Epithelial cell of prostate (primary cell): Measurements from ENCODE around the gene TP53INP2.
"Not testable (repeated sequence)": the region's sequence is repeated elsewhere in the genome, so short reads cannot be mapped to it uniquely, and the experiment has no call there.

Experiments used
- DNase-seq: peaks from one replicate; pipeline ENCODE4 v3.0.0-alpha.2; 2011; ENCODE audit warnings: low read depth, low spot score
- H3K27ac ChIP-seq: fragments of 450-650 bp; 2 replicates; pipeline ENCODE4 v1.5.1; 2017; ENCODE audit warnings: mild to moderate bottlenecking

TP53INP2 gene

GRCh38 chr20:34719242-34720017, 15.3 kb downstream of the TP53INP2 start:
- H3K27ac ChIP-seq, DNase-seq: not testable (repeated sequence)

DNA sequence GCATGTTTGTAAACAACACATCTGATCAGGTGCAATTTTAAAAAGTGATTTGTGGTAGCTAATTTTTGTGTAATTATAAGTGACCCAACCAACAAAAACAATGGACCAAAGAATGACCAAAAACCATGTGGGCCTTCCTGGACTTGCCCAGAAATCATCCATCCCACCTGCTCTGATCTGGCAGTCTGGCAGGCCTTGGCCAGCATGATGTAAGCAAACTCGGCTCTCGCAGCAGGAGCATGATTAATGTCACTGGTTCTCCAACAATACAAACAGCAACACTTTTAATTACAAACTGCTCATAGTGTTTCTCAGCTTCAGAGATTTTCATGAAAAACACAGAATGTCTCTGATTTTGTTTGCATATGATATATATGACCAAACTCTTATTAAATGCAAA, 16.1 kb downstream of the TP53INP2 start:
- DNase-seq: no peak
- H3K27ac ChIP-seq: no peak overlapping the region

DNA sequence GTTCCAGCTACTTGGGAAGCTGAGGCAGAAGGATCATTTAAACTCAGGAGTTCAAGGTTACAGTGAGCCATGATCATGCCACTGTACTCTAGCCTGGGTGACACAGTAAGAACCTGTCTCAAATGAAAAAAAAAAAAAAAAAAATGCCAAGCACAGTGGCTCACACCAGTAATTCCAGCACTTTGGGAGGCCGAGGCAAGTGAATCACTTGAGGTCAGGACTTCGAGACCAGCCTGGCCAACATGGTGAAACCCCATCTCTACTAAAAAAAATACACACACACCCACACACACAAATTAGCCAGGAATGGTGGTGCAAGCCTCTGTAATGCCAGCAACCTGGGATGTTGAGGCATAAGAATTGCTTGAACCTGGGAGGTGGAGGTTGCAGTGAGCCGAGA, 18.4 kb downstream of the TP53INP2 start:
- DNase-seq, H3K27ac ChIP-seq: not testable (repeated sequence)

DNA sequence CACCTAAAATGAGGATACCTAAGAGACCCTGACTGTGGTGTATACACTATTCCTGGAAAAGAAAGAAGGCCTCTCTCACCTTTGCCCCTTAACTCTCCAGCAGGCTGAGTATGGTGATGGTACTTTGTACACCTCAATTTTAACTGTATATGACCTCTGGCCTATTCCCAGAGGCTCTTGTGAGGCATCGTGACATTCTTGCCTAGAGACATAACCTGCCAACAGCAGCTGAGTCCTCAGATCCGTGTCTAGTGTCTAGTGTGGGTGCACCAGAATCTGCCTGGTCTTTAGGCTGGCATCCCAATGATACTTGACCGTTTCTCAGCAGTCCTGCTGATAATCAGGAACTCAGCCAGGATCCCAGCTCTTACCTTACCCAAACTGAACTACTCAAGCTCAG, 20.0 kb downstream of the TP53INP2 start:
- H3K27ac ChIP-seq: no peak overlapping the region
- no peak for DNase-seq

DNA sequence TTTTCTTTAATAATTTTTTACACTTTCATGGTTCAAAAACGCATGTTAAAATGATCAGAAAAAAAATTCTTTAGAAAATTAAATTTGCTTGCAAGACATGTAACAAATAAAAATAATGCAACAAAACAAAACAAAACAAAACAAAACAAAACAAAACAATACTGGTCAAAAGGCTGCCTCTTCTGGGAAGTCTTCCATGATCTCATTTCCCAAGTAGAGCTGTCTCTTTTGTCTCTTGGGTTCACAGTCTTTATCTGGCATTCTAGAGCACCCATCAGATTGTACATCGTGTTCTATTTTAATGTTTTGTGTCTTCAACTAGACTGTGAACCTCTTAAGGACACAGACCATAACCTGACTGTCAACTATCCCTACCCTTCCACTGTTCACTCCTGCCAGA, 25.3 kb downstream of the TP53INP2 start:
- H3K27ac ChIP-seq: no peak overlapping the region
- no peak for DNase-seq

DNA sequence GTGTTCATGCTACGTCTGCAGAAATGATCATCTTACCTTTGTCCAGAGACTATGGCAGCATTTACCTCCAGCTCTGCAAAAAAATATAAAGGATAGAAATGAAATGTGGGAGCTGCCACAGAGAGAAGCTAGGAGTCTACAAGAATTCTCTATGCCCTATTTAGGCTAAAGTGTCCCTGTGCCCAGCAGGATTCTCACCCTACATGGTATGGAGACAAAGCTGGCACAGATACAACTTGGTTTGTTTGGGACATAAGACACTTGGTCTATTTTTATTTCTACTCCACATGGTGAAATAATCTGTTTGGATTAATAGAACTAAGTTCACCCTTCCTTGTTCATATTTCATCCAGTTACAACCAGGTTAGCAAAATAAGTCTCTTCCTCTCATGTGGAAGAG, 28.4 kb downstream of the TP53INP2 start:
- DNase-seq: no peak
- no peak overlapping the region for H3K27ac ChIP-seq

GRCh38 chr20:34736106-34736735, 32.1 kb downstream of the TP53INP2 start:
- no peak for DNase-seq
- H3K27ac ChIP-seq: no peak overlapping the region

- no peak overlapping the region for H3K27ac ChIP-seq
- DNase-seq: no peak
Observed at GRCh38 chr20:34743039-34743438, 38.9 kb downstream of the TP53INP2 start.

- no peak for DNase-seq
Observed at GRCh38 chr20:34744340-34744739, 40.2 kb downstream of the TP53INP2 start.

GRCh38 chr20:34744847-34745246, 40.7 kb downstream of the TP53INP2 start:
- H3K27ac ChIP-seq: no peak overlapping the region
- DNase-seq: no peak

More at GRCh38 chr20:34744340-34744739, 40.2 kb downstream of the TP53INP2 start:
- no peak overlapping the region for H3K27ac ChIP-seq

GRCh38 chr20:34746674-34747073, 42.5 kb downstream of the TP53INP2 start:
- DNase-seq: no peak
- H3K27ac ChIP-seq: no peak overlapping the region

GRCh38 chr20:34747479-34747878, 43.3 kb downstream of the TP53INP2 start:
- no peak overlapping the region for H3K27ac ChIP-seq
- DNase-seq: no peak

GRCh38 chr20:34748709-34749108, 44.6 kb downstream of the TP53INP2 start:
- no peak overlapping the region for H3K27ac ChIP-seq
- no peak for DNase-seq

- DNase-seq: no peak
- no peak overlapping the region for H3K27ac ChIP-seq
Observed at GRCh38 chr20:34750484-34750883, 46.3 kb downstream of the TP53INP2 start.

GRCh38 chr20:34751453-34751852, 47.3 kb downstream of the TP53INP2 start:
- DNase-seq: no peak
- no peak overlapping the region for H3K27ac ChIP-seq

DNA sequence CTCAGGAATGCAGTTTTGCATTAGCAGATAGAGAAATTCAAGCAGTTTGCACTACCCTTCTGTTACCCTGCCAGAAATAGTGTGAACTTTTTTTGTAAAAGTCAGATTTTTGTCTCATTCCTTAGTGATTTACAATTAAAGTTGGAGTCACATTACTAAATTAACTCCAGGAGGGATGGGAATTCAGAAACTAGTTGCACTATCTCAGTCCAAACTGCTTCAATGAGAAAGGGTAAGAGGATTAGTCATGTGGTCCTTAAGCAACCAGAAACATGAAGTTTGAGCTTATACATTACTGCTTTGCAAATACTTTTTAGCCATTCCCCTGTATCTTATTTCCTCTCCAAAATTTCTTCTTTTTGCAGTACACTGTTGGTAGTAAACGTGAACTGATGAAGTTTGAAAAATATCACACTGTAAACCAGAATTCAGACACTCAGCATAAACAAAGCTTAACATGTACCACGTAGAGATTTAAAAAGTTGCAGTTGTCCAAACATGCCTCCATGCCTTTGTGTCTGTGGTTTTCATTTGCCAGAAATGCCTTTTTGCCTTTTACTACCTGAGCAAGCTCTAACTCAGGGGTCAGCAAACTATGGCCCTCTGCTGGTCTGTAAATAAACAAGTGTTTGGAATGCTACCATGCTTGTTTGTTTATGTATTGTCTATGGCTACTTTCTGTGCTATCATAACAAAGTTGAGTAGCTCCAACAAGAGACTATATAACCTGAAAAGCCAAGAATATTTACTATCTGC, 49.7 kb downstream of the TP53INP2 start:
- H3K27ac ChIP-seq: peak overlapping the region; percentile 32
- no peak for DNase-seq

DNA sequence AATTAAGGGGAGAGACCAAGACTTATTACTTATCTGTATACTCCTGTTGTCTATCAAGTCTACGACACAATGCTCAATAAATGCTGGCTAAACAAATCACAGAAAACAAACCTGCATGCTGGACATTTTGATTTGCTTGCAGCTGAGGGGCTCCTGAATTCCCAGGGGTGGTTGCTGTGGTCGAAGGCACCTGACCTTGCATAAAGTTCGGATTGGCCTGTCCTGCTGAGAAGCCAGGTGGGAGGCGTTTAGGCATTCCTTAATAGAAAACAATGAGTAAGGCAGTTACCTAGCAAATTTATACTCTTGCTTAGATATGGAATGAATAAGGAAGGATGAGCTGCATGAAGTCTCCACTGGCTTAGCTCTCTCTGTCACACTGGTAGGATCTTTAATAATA, 50.5 kb downstream of the TP53INP2 start:
- DNase-seq: no peak
- H3K27ac ChIP-seq: peak overlapping the region; percentile 32

DNA sequence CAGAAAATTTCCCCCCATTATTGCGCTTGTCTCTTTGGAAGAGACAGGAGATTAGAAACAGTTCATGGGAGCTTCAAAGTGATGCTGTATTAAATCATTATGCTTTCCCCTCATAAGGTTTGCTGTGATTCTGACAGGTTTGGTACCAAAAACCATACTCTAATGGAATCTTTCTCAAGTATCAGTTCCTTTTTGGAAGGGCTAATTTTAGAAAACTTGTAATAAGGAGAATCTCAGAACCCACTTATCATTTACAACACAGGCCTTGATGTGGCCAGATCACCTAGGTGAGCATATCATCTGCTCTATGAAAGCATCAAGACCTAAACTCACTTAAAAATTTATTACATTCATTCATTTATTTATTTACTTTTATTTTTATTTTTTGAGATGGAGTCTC, 51.2 kb downstream of the TP53INP2 start:
- H3K27ac ChIP-seq: no peak overlapping the region
- DNase-seq: no peak

DNA sequence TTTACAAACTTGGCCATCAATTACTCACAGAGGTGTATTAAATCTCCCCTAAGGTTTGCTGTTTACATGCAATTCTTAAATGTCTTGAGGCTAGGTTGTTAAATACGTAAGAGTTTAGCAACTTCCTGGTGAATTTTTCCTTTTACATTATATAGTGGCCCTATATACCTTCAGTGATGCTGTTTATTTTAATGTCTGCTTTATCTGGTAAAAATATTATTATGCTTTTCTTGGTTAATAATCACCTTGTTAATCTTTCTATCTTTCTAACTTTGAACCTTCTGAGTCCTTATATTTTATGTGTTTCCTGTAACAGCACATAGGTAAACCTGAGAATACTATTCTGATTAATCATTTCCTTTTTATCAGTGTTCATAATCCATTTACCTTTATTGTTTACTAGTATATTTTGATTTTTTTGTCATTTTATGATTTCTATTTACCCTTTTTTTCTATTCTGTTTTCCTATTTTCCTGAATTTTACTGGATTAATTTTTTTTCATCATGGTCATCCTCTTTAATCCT, 57.9 kb downstream of the TP53INP2 start:
- peak overlapping the region; percentile 56 for H3K27ac ChIP-seq
- DNase-seq: no peak
